ENCODE measurements around the gene RND3.

RND3 gene

DNA sequence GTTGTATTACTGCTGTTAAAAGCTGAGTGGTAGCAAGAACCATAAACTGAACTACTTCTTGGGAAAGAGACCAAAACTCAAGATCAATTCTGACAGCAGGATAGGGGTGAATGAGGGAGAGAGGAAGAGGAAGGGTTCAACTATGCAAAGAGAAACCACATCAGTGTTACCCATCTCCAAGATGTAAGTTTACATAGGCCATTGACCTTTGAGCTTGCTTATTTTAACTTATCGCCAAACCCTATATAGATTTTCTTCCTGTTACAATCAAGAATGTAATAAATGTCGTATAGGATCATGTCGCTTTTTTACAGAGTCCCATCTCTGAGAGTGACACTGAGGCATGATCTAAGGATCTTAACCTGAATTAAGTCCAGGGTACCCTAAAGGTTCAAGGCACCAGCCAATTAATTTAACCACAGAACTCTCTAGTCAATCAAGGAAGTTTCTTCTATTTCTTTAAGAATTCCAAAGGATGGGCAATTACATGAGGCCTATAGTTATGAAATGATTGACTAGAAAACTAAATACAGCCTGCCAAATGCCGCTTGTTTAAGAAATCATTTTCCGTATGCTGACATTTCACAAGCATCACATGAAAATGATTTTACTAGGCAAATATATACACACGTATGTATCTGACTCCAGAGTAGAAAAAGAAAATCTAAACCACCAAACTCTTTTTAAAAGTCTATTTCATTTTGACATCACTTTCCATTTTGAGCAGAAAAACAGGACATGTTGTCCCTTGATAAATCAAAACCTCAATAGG is 11.8 kb downstream of the RND3 start:
- WGBS, 2 experiments (ENCODE audit: insufficient coverage in 2 of 2): 100% methylated on average over 4 of the region's 6 CpGs; no CpG with 5 or more reads in 1 of the 2 experiments
- Histone ChIP-seq H3K27ac (ENCODE audit: low read depth, low read length, severe bottlenecking) (peak overlapping the region; percentile 6), H3K4me3 (ENCODE audit: extremely low read depth, insufficient read depth, low read length, poor library complexity, severe bottlenecking) (no peak overlapping the region), H3K9me3 (ENCODE audit: control insufficient read depth, low read length) (no peaks in the 10 kb centered on the region), H3K4me1 (ENCODE audit: control insufficient read depth, insufficient read depth, low read length, poor library complexity, severe bottlenecking) (peaks cover 74% of the 10 kb centered on the region), H3K36me3 (ENCODE audit: control insufficient read depth, insufficient read depth, low read length) (peaks cover 51% of the 10 kb centered on the region)

- H3K27ac ChIP-seq (ENCODE audit: low read depth, low read length, severe bottlenecking): peak overlapping the region; percentile 42
Measured at GRCh38 chr2:150474326-150475074, 13.0 kb downstream of the RND3 start.

GRCh38 chr2:150473767-150474166 is 13.7 kb downstream of the RND3 start:
- peaks cover 58% of the 10 kb centered on the region for H3K4me1 ChIP-seq (ENCODE audit: control insufficient read depth, insufficient read depth, low read length, poor library complexity, severe bottlenecking)
- H3K27ac ChIP-seq (ENCODE audit: low read depth, low read length, severe bottlenecking): peak overlapping the region; percentile 42
- no peak overlapping the region for H3K4me3 ChIP-seq (ENCODE audit: extremely low read depth, insufficient read depth, low read length, poor library complexity, severe bottlenecking)
- H3K9me3 ChIP-seq (ENCODE audit: control insufficient read depth, low read length): no peaks in the 10 kb centered on the region
- 71 to 96% methylated on average over 1 to 2 of the region's 3 CpGs for whole genome bisulfite sequencing, 2 experiments (ENCODE audit: insufficient coverage in 2 of 2)
- H3K36me3 ChIP-seq (ENCODE audit: control insufficient read depth, insufficient read depth, low read length): peaks cover 69% of the 10 kb centered on the region

More at GRCh38 chr2:150474326-150475074, 13.0 kb downstream of the RND3 start:
- Histone ChIP-seq H3K9me3 (ENCODE audit: control insufficient read depth, low read length) (no peaks in the 10 kb centered on the region), H3K4me1 (ENCODE audit: control insufficient read depth, insufficient read depth, low read length, poor library complexity, severe bottlenecking) (peaks cover 65% of the 10 kb centered on the region), H3K36me3 (ENCODE audit: control insufficient read depth, insufficient read depth, low read length) (peaks cover 62% of the 10 kb centered on the region), H3K4me3 (ENCODE audit: extremely low read depth, insufficient read depth, low read length, poor library complexity, severe bottlenecking) (no peak overlapping the region)
- 92 to 100% methylated on average over 1 to 3 of the region's 4 CpGs for whole genome bisulfite sequencing, 2 experiments (ENCODE audit: insufficient coverage in 2 of 2)

GRCh38 chr2:150472511-150472899 is 15.0 kb downstream of the RND3 start:
- WGBS, 2 experiments (ENCODE audit: insufficient coverage in 2 of 2): no CpG with 5 or more reads among the region's 2 CpGs
- Histone ChIP-seq H3K4me3 (ENCODE audit: extremely low read depth, insufficient read depth, low read length, poor library complexity, severe bottlenecking) (no peak overlapping the region), H3K4me1 (ENCODE audit: control insufficient read depth, insufficient read depth, low read length, poor library complexity, severe bottlenecking) (peaks cover 53% of the 10 kb centered on the region), H3K36me3 (ENCODE audit: control insufficient read depth, insufficient read depth, low read length) (peaks cover 77% of the 10 kb centered on the region), H3K27ac (ENCODE audit: low read depth, low read length, severe bottlenecking) (peak overlapping the region; percentile 42), H3K9me3 (ENCODE audit: control insufficient read depth, low read length) (no peaks in the 10 kb centered on the region)

DNA sequence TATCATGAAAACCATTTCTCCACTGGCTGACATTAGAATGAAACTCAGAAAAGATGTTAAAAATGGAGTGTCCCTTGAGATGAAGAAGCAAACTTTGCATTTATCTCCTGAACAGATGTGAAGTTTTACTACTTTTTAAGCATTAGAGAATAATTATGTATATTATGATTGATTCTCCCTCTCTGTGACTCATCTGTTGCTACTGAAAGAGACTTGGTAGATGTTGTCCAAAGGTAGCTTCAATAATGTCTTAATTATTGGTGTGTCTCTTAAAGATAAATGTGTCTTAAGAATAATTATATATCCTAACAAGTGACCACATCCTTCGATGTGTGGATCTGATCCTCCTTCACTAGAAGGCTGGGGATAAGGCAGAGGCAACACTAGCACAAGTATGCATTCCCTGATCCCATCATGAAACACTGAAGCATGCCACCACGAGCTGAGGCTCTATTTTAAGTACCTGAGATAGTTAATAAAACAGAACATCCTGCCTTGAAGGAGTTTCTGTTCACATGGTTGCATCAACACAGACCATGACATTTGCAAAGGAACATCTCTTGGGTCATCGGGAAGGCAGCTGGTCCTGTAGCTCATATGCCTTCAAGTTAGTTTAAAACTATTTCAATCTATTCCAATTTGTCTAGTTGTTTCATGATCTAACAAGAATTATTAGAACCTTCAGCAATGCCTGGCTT is 15.5 kb downstream of the RND3 start:
- Histone ChIP-seq H3K36me3 (ENCODE audit: control insufficient read depth, insufficient read depth, low read length) (peaks cover 80% of the 10 kb centered on the region), H3K9me3 (ENCODE audit: control insufficient read depth, low read length) (no peaks in the 10 kb centered on the region), H3K4me1 (ENCODE audit: control insufficient read depth, insufficient read depth, low read length, poor library complexity, severe bottlenecking) (peaks cover 52% of the 10 kb centered on the region), H3K4me3 (ENCODE audit: extremely low read depth, insufficient read depth, low read length, poor library complexity, severe bottlenecking) (no peak overlapping the region), H3K27ac (ENCODE audit: low read depth, low read length, severe bottlenecking) (peak overlapping the region; percentile 42)
- 100% methylated on average over 1 of the region's 3 CpGs for WGBS, 2 experiments (ENCODE audit: insufficient coverage in 2 of 2)

DNA sequence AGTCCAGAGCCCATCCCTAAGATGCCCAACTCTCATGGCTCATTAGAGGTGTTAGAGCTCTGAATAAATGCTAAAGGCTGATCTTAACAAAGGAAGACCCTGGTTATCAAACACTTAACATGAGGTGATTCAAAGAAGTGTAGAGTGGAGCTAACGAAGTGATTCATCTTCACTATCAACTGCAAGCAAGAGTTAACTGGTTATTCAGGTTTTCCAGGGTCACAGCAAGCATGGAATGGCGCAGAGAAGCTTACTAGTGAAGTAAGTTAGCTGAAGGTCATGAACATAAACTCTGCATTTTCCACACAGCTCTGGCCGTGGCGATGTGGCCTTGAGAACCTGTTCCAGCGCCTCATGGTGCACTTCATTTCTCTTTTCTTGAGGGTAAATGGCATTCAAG is 17.0 kb downstream of the RND3 start:
- Histone ChIP-seq H3K27ac (ENCODE audit: low read depth, low read length, severe bottlenecking) (no peak overlapping the region), H3K4me1 (ENCODE audit: control insufficient read depth, insufficient read depth, low read length, poor library complexity, severe bottlenecking) (peaks cover 46% of the 10 kb centered on the region), H3K36me3 (ENCODE audit: control insufficient read depth, insufficient read depth, low read length) (peaks cover 71% of the 10 kb centered on the region), H3K4me3 (ENCODE audit: extremely low read depth, insufficient read depth, low read length, poor library complexity, severe bottlenecking) (no peak overlapping the region), H3K9me3 (ENCODE audit: control insufficient read depth, low read length) (no peaks in the 10 kb centered on the region)
- 91 to 100% methylated on average over 4 to 5 of the region's 5 CpGs for WGBS, 2 experiments (ENCODE audit: insufficient coverage in 2 of 2)

GRCh38 chr2:150469706-150470274 is 17.7 kb downstream of the RND3 start:
- Histone ChIP-seq H3K27ac (ENCODE audit: low read depth, low read length, severe bottlenecking) (no peak overlapping the region), H3K4me3 (ENCODE audit: extremely low read depth, insufficient read depth, low read length, poor library complexity, severe bottlenecking) (no peak overlapping the region), H3K36me3 (ENCODE audit: control insufficient read depth, insufficient read depth, low read length) (peaks cover 65% of the 10 kb centered on the region), H3K4me1 (ENCODE audit: control insufficient read depth, insufficient read depth, low read length, poor library complexity, severe bottlenecking) (peaks cover 39% of the 10 kb centered on the region), H3K9me3 (ENCODE audit: control insufficient read depth, low read length) (no peaks in the 10 kb centered on the region)
- 92 to 95% methylated on average over 13 to 14 of the region's 14 CpGs for WGBS, 2 experiments (ENCODE audit: insufficient coverage in 2 of 2)

GRCh38 chr2:150468350-150468960 is 19.0 kb downstream of the RND3 start:
- H3K4me3 ChIP-seq (ENCODE audit: extremely low read depth, insufficient read depth, low read length, poor library complexity, severe bottlenecking): no peak overlapping the region
- peaks cover 53% of the 10 kb centered on the region for H3K36me3 ChIP-seq (ENCODE audit: control insufficient read depth, insufficient read depth, low read length)
- H3K4me1 ChIP-seq (ENCODE audit: control insufficient read depth, insufficient read depth, low read length, poor library complexity, severe bottlenecking): peaks cover 27% of the 10 kb centered on the region
- 80 to 89% methylated on average over 1 to 4 of the region's 7 CpGs for WGBS, 2 experiments (ENCODE audit: insufficient coverage in 2 of 2)
- no peaks in the 10 kb centered on the region for H3K9me3 ChIP-seq (ENCODE audit: control insufficient read depth, low read length)
- H3K27ac ChIP-seq (ENCODE audit: low read depth, low read length, severe bottlenecking): no peak overlapping the region

- H3K36me3 ChIP-seq (ENCODE audit: control insufficient read depth, insufficient read depth, low read length): peaks cover 51% of the 10 kb centered on the region
- peaks cover 22% of the 10 kb centered on the region for H3K4me1 ChIP-seq (ENCODE audit: control insufficient read depth, insufficient read depth, low read length, poor library complexity, severe bottlenecking)
- H3K27ac ChIP-seq (ENCODE audit: low read depth, low read length, severe bottlenecking): peak overlapping the region; percentile 47
- H3K4me3 ChIP-seq (ENCODE audit: extremely low read depth, insufficient read depth, low read length, poor library complexity, severe bottlenecking): no peak overlapping the region
- H3K9me3 ChIP-seq (ENCODE audit: control insufficient read depth, low read length): no peaks in the 10 kb centered on the region
- 75% methylated on average over 2 of the region's 2 CpGs; no CpG with 5 or more reads in 1 of the 2 experiments for WGBS, 2 experiments (ENCODE audit: insufficient coverage in 2 of 2)
Measured at GRCh38 chr2:150467621-150467963, 19.9 kb downstream of the RND3 start.
